Keratinocyte (primary cell): ENCODE results near the gene ATP6V0E2. TPM values are rescaled to one million over a fixed set of nuclear protein-coding genes. Genes with fewer than 3 reads are reported as not detected.

Experiments used
- DNase-seq: peaks from one replicate; pipeline ENCODE4 v3.0.0-alpha.2; 2011; ENCODE audit warnings: low read depth, missing footprints, low spot score
- FAIRE-seq: peaks from 2 replicates; lab custom pipeline; 2011; peaks lifted over from hg19 to GRCh38; lab: Jason Lieb, UNC
- H2AFZ ChIP-seq: 2 replicates; pipeline ENCODE4 v1.6.0; 2012; ENCODE audit warnings: low read length, control low read depth, inconsistent platforms; ENCODE audit not compliant: control insufficient read depth
- H3K27ac ChIP-seq: 2 replicates; pipeline ENCODE4 v1.5.1; 2011; ENCODE audit warnings: low read length; ENCODE audit not compliant: control insufficient read depth, insufficient read depth
- H3K27me3 ChIP-seq: 3 replicates; pipeline ENCODE4 v1.6.0; 2011; ENCODE audit warnings: low read length; ENCODE audit not compliant: control insufficient read depth, insufficient read depth; ENCODE audit errors: extremely low read depth
- H3K36me3 ChIP-seq, 2 experiments: 2 replicates in 1 of 2; 3 replicates in 1 of 2; pipeline ENCODE4 v1.5.1; 2011; ENCODE audit warnings: low read length in 2 of 2, mild to moderate bottlenecking in 1 of 2; ENCODE audit not compliant: control insufficient read depth in 2 of 2, insufficient read depth in 2 of 2; ENCODE audit errors: extremely low read depth in 1 of 2
- H3K4me1 ChIP-seq: 3 replicates; pipeline ENCODE4 v1.5.1; 2011; ENCODE audit warnings: low read length; ENCODE audit not compliant: control insufficient read depth, insufficient read depth; ENCODE audit errors: extremely low read depth
- H3K4me2 ChIP-seq: 3 replicates; pipeline ENCODE4 v1.6.0; 2011; ENCODE audit warnings: low read depth, low read length; ENCODE audit not compliant: control insufficient read depth, insufficient read depth; ENCODE audit errors: extremely low read depth
- H3K4me3 ChIP-seq, 3 experiments: fragments of 200-600 bp in 1 of 3; sonication (generic) in 1 of 3; 2 replicates in 2 of 3; 3 replicates in 1 of 3; pipeline ENCODE4 v1.5.1; 2011 to 2016; ENCODE audit warnings: low read length in 3 of 3, mild to moderate bottlenecking in 3 of 3, control low read depth in 2 of 3, inconsistent platforms in 1 of 3, low read depth in 1 of 3, mixed read lengths in 1 of 3, mixed run types in 1 of 3, moderate library complexity in 1 of 3; ENCODE audit not compliant: control insufficient read depth in 2 of 3, insufficient read depth in 2 of 3; ENCODE audit errors: extremely low read depth in 1 of 3
- H3K79me2 ChIP-seq: 2 replicates; pipeline ENCODE4 v1.6.0; 2012; ENCODE audit warnings: low read length; ENCODE audit not compliant: control insufficient read depth, insufficient read depth
- H3K9ac ChIP-seq: 3 replicates; pipeline ENCODE4 v1.6.0; 2011; ENCODE audit warnings: low read length; ENCODE audit not compliant: control insufficient read depth, insufficient read depth; ENCODE audit errors: extremely low read depth
- H3K9me1 ChIP-seq: 3 replicates; pipeline ENCODE4 v1.6.0; 2011; ENCODE audit warnings: low read length; ENCODE audit not compliant: control insufficient read depth, insufficient read depth; ENCODE audit errors: extremely low read depth
- H3K9me3 ChIP-seq: 2 replicates; pipeline ENCODE4 v1.5.1; 2012; ENCODE audit warnings: low read depth, low read length; ENCODE audit not compliant: control insufficient read depth
- H4K20me1 ChIP-seq: 3 replicates; pipeline ENCODE4 v1.6.0; 2011; ENCODE audit warnings: low read length; ENCODE audit not compliant: control insufficient read depth, insufficient read depth; ENCODE audit errors: extremely low read depth
- CTCF ChIP-seq, 3 experiments: IDR thresholded peaks in 1 of 3; conservative IDR thresholded peaks in 1 of 3; optimal IDR thresholded peaks in 1 of 3; 2 replicates in 2 of 3; 3 replicates in 1 of 3; pipeline versions ENCODE3 to v1.5.1; 2011; ENCODE audit warnings: low read length in 3 of 3, mild to moderate bottlenecking in 3 of 3, moderate library complexity in 2 of 3, control low read depth in 1 of 3, inconsistent platforms in 1 of 3; ENCODE audit not compliant: insufficient read depth in 2 of 3; ENCODE audit errors: extremely low read depth in 1 of 3
- EZH2 ChIP-seq: IDR thresholded peaks from one replicate; pipeline ENCODE4 v1.6.1; 2012; ENCODE audit warnings: inconsistent platforms, mild to moderate bottlenecking, low read length, moderate library complexity
- dilution Hi-C: fragments of 300-500 bp; cut with MboI; formaldehyde crosslinking; loops from one replicate; pipeline ENCODE4 v1.7.0; 2020; ENCODE audit warnings: low sequenced_read_pairs; ENCODE audit not compliant: extremely low pct_ligation_motif_present
- polyA plus RNA-seq, 5 experiments: library from polyadenylated mRNA; depleted of rRNA in 3 of 5; stranded (reverse) in 3 of 5; stranded (forward) in 1 of 5; unstranded in 1 of 5; fragments of >200 nt; gene quantifications; 1 replicate in 1 of 5; 2 replicates in 3 of 5; 3 replicates in 1 of 5; pipeline versions ENCODE4 v1.2.1 to v1.2.3, GENCODE V29; 2011 to 2012; ENCODE audit warnings: missing spikeins in 2 of 5, low read depth in 1 of 5, low replicate concordance in 1 of 5

ATP6V0E2 gene
- polyA plus RNA-seq, 1 donor (not counting 4 experiments of a cell fraction or from before 2014, with no cell fraction given) = 5.0 TPM

DNA sequence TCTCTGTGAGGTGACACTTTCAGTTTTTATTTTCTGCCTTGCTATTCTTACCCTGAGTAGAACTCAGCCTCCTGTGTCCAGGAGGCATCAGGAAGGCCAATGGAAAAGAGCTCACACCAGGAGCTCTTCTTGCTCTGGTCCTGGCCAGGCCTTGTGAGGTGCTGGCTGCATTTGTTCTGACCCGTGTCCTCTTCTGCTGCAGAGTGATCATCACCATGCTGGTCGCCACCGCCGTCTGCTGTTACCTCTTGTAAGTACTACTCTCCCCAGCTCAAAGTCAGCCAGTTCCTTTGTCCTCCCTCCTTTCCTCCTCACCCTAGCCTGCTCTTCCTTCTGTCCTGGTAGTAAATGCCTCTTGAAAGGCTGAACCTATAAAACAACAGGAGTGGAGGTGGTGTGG is 1.6 kb downstream of the ATP6V0E2 start:
- Histone ChIP-seq H3K79me2 (no peaks in the 10 kb centered on the region), H3K9me3 (no peaks in the 10 kb centered on the region), H3K4me2 (no peak overlapping the region), H4K20me1 (no peaks in the 10 kb centered on the region), H3K4me1 (peaks cover 13% of the 10 kb centered on the region), H2AFZ (no peak overlapping the region), H3K27me3 (no peaks in the 10 kb centered on the region), H3K27ac (no peak overlapping the region), H3K9me1 (no peaks in the 10 kb centered on the region), H3K4me3 (no peak overlapping the region), H3K36me3 (no peaks in the 10 kb centered on the region), H3K9ac (no peak overlapping the region)
- no peak for FAIRE-seq
- no peak for DNase-seq
- dilution Hi-C loops = no loop called here
- TF ChIP-seq EZH2 (no peak), CTCF (optimal IDR thresholded peaks at IDR 0.05 in 1 of 3, IDR thresholded peaks at IDR 0.05 in 1 of 3, conservative IDR thresholded peaks at IDR 0.05 in 1 of 3; ENCODE audit: extremely low read depth in 1 of 3, insufficient read depth in 2 of 3, low read length in 3 of 3) (no peak)

DNA sequence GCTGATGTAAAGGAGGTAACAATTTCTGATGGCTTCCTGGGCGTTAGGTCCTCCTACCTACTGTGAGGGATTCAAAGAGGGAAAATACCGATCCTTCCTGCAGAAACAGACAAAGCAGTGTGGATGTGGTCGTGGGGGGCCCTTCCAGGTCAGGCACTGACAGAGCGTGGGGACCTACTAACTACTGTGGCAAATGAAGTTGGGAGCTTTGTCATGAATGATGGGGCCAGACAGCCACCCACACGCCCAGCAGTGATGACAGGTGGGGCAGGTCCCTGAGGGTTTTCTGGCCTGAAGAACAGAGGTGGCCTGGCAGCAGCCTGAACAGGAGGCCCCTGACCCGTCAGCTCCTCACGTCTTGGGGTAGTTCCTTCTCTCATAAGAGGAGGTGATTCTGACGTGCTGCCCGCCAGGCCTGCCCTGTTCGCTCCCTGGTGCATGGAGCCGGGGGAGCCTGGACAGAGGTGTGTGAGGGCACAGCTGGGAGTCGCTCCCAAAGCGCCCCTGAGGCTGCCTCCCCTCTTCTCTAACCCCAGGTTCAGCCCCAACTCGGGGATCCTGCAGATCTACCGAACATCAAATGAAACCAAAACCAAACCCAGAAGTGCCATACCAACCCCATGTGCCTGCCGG is 4.2 kb downstream of the ATP6V0E2 start:
- H3K9me3 ChIP-seq = no peaks in the 10 kb centered on the region
- no peak for FAIRE-seq

More for the DNA sequence above, 4.2 kb downstream of the ATP6V0E2 start:
- no peak for DNase-seq
- Histone ChIP-seq H3K4me2 (no peak overlapping the region), H3K36me3 (no peaks in the 10 kb centered on the region), H3K27ac (no peak overlapping the region), H4K20me1 (no peaks in the 10 kb centered on the region), H3K4me3 (no peak overlapping the region), H3K9me1 (no peaks in the 10 kb centered on the region), H3K79me2 (no peaks in the 10 kb centered on the region), H3K27me3 (no peaks in the 10 kb centered on the region), H3K4me1 (peaks cover 7% of the 10 kb centered on the region), H2AFZ (no peak overlapping the region), H3K9ac (no peak overlapping the region)
- TF ChIP-seq CTCF (optimal IDR thresholded peaks at IDR 0.05 in 1 of 3, IDR thresholded peaks at IDR 0.05 in 1 of 3, conservative IDR thresholded peaks at IDR 0.05 in 1 of 3; ENCODE audit: extremely low read depth in 1 of 3, insufficient read depth in 2 of 3, low read length in 3 of 3) (no peak), EZH2 (no peak)
- dilution Hi-C loops = no loop called here
